Naive B cell (primary cell): Measurements from ENCODE around the gene CUL4B. TPM values are rescaled to one million over a fixed set of nuclear protein-coding genes. Genes with fewer than 3 reads are reported as not detected.

Source experiments
- ATAC-seq, 2 donors: fragments of 150-1000 bp; cut with Tn5 transposase; 2 replicates each; pipeline ENCODE4 v1.10.0; 2021; ENCODE audit warnings: low read depth in 2 of 2, mild to moderate bottlenecking in 2 of 2, moderate library complexity in 2 of 2
- DNase-seq: peaks from one replicate; pipeline ENCODE4 v3.0.0; 2022
- H3K27ac Mint-ChIP-seq, 6 donors: one replicate each; pipeline ENCODE4 v1.8.0; 2020 to 2022; ENCODE audit warnings: mild to moderate bottlenecking in 6 of 6, mixed read lengths in 6 of 6, moderate library complexity in 5 of 6, inconsistent platforms in 2 of 6
- H3K27me3 Mint-ChIP-seq, 3 donors: one replicate each; pipeline ENCODE4 v1.8.0; 2021 to 2022; ENCODE audit warnings: mixed read lengths in 3 of 3, mild to moderate bottlenecking in 1 of 3
- H3K36me3 Mint-ChIP-seq, 2 donors: one replicate each; pipeline ENCODE4 v1.8.0; 2020 to 2022; ENCODE audit warnings: mixed read lengths in 2 of 2, inconsistent platforms in 1 of 2, mild to moderate bottlenecking in 1 of 2
- H3K4me1 Mint-ChIP-seq, 3 donors: one replicate each; pipeline ENCODE4 v1.8.0; 2020 to 2022; ENCODE audit warnings: mixed read lengths in 3 of 3, inconsistent platforms in 1 of 3, mild to moderate bottlenecking in 1 of 3, moderate library complexity in 1 of 3
- H3K4me3 Mint-ChIP-seq, 8 donors: one replicate each; pipeline ENCODE4 v1.8.0; 2020 to 2022; ENCODE audit warnings: mild to moderate bottlenecking in 8 of 8, mixed read lengths in 8 of 8, moderate library complexity in 8 of 8, inconsistent platforms in 2 of 8
- H3K9me3 Mint-ChIP-seq, 7 donors: one replicate each; pipeline ENCODE4 v1.8.0; 2020 to 2022; ENCODE audit warnings: mixed read lengths in 7 of 7, mild to moderate bottlenecking in 5 of 7, inconsistent platforms in 2 of 7, moderate library complexity in 1 of 7
- polyA plus RNA-seq, 6 donors: library from polyadenylated mRNA; unstranded; fragments of 300-500 nt; fragmentation: Illumina TruSeq; gene quantifications; one replicate each; pipeline ENCODE4 v1.2.3, GENCODE V29; 2021; ENCODE audit warnings: low read depth in 6 of 6

Gene CUL4B
- polyA plus RNA-seq, 6 donors from 2014 or later = 20.5 to 26.3 (median 21.9) TPM

- peak overlapping the region; percentile 93 to 100 (median 97) for H3K4me3 Mint-ChIP-seq
- H3K27me3 Mint-ChIP-seq = no peaks in the 10 kb centered on the region
- no peak for ATAC-seq
- H3K4me1 Mint-ChIP-seq = peaks cover 6 to 15% (median 11%) of the 10 kb centered on the region in 3 donors
- peaks cover 0 to 3% (median 0%) of the 10 kb centered on the region in 7 donors for H3K9me3 Mint-ChIP-seq
- peaks cover 0 to 9% of the 10 kb centered on the region in 2 donors for H3K36me3 Mint-ChIP-seq
- DNase-seq = no peak
- H3K27ac Mint-ChIP-seq = peak overlapping the region; percentile 95 to 99 (median 98)
Observed at GRCh38 chrX:120561634-120562568, 1.1 kb upstream of the CUL4B start.

- peak overlapping the region; percentile 93 to 100 (median 97) for H3K4me3 Mint-ChIP-seq
- H3K27ac Mint-ChIP-seq = peak overlapping the region; percentile 95 to 99 (median 97)
- no peaks in the 10 kb centered on the region for H3K27me3 Mint-ChIP-seq
- peaks cover 6 to 15% (median 11%) of the 10 kb centered on the region in 3 donors for H3K4me1 Mint-ChIP-seq
- peaks cover 0 to 3% (median 0%) of the 10 kb centered on the region in 7 donors for H3K9me3 Mint-ChIP-seq
- DNase-seq (peak; percentile 24), ATAC-seq (peak; percentile 20 to 25)
- peaks cover 0 to 9% of the 10 kb centered on the region in 2 donors for H3K36me3 Mint-ChIP-seq
Observed at GRCh38 chrX:120560405-120560841, 339 bp downstream of the CUL4B start.

GRCh38 chrX:120559804-120560203 lies 958 bp downstream of the CUL4B start:
- no peaks in the 10 kb centered on the region for H3K27me3 Mint-ChIP-seq
- peak overlapping the region; percentile 95 to 99 (median 97) for H3K27ac Mint-ChIP-seq
- DNase-seq = peak; percentile 3
- peak overlapping the region; percentile 93 to 100 (median 97) for H3K4me3 Mint-ChIP-seq
- no peak for ATAC-seq
- H3K36me3 Mint-ChIP-seq = peaks cover 0 to 9% of the 10 kb centered on the region in 2 donors
- H3K9me3 Mint-ChIP-seq = peaks cover 0 to 3% (median 0%) of the 10 kb centered on the region in 7 donors
- H3K4me1 Mint-ChIP-seq = peaks cover 6 to 15% (median 11%) of the 10 kb centered on the region in 3 donors

- peak overlapping the region in 1 of 6 donors; percentile 60 for H3K27ac Mint-ChIP-seq
- DNase-seq = no peak
- H3K4me1 Mint-ChIP-seq = peaks cover 0 to 6% (median 4%) of the 10 kb centered on the region in 3 donors
- no peak for ATAC-seq
- H3K4me3 Mint-ChIP-seq = no peak overlapping the region
- H3K27me3 Mint-ChIP-seq = no peaks in the 10 kb centered on the region
- H3K36me3 Mint-ChIP-seq = peaks cover 0 to 9% of the 10 kb centered on the region in 2 donors
- peaks cover 0 to 3% (median 0%) of the 10 kb centered on the region in 7 donors for H3K9me3 Mint-ChIP-seq
Observed at GRCh38 chrX:120556251-120556650, 4.5 kb downstream of the CUL4B start.

GRCh38 chrX:120549483-120550452 lies 11.0 kb downstream of the CUL4B start:
- peaks cover 0 to 2% (median 0%) of the 10 kb centered on the region in 7 donors for H3K9me3 Mint-ChIP-seq
- DNase-seq (no peak), ATAC-seq (no peak)
- H3K27ac Mint-ChIP-seq = peak overlapping the region in 2 of 6 donors; percentile 33 to 77
- no peaks in the 10 kb centered on the region for H3K4me1 Mint-ChIP-seq
- no peak overlapping the region for H3K4me3 Mint-ChIP-seq
- H3K27me3 Mint-ChIP-seq = no peaks in the 10 kb centered on the region
- H3K36me3 Mint-ChIP-seq = peaks cover 4 to 7% of the 10 kb centered on the region in 2 donors

GRCh38 chrX:120536061-120536460 lies 24.7 kb downstream of the CUL4B start:
- Mint-ChIP-seq H3K9me3 (no peaks in the 10 kb centered on the region), H3K27me3 (no peaks in the 10 kb centered on the region), H3K4me1 (peaks cover 17 to 25% (median 21%) of the 10 kb centered on the region in 3 donors), H3K36me3 (peaks cover 13% of the 10 kb centered on the region in 2 donors), H3K27ac (peak overlapping the region in 5 of 6 donors; percentile 15 to 89 (median 71)), H3K4me3 (peak overlapping the region in 5 of 8 donors; percentile 5 to 58 (median 31))
- peak; percentile 46 for DNase-seq
- ATAC-seq = peak; percentile 99

GRCh38 chrX:120534413-120535205 lies 26.2 kb downstream of the CUL4B start:
- Mint-ChIP-seq H3K4me1 (peaks cover 17 to 25% (median 21%) of the 10 kb centered on the region in 3 donors), H3K36me3 (peaks cover 13% of the 10 kb centered on the region in 2 donors), H3K9me3 (no peaks in the 10 kb centered on the region), H3K4me3 (no peak overlapping the region), H3K27me3 (no peaks in the 10 kb centered on the region), H3K27ac (peak overlapping the region in 4 of 6 donors; percentile 30 to 78 (median 60))
- no peak for ATAC-seq
- no peak for DNase-seq

- ATAC-seq (no peak), DNase-seq (no peak)
- Mint-ChIP-seq H3K4me1 (peaks cover 0 to 5% (median 4%) of the 10 kb centered on the region in 3 donors), H3K36me3 (peaks cover 0 to 7% of the 10 kb centered on the region in 2 donors), H3K27me3 (no peaks in the 10 kb centered on the region), H3K4me3 (no peak overlapping the region), H3K9me3 (peaks cover 0 to 13% (median 0%) of the 10 kb centered on the region in 7 donors), H3K27ac (peak overlapping the region in 2 of 6 donors; percentile 6 to 63)
Observed at GRCh38 chrX:120522820-120523219, 37.9 kb downstream of the CUL4B start.

GRCh38 chrX:120517936-120518335 lies 42.8 kb downstream of the CUL4B start:
- Mint-ChIP-seq H3K27ac (peak overlapping the region in 3 of 6 donors; percentile 26 to 70 (median 69)), H3K9me3 (peaks cover 0 to 13% (median 2%) of the 10 kb centered on the region in 7 donors), H3K27me3 (peaks cover 0 to 8% (median 0%) of the 10 kb centered on the region in 3 donors), H3K36me3 (peaks cover 0 to 7% of the 10 kb centered on the region in 2 donors), H3K4me3 (peak overlapping the region in 1 of 8 donors; percentile 56), H3K4me1 (peaks cover 4 to 8% (median 5%) of the 10 kb centered on the region in 3 donors)
- ATAC-seq (no peak), DNase-seq (no peak)

- Mint-ChIP-seq H3K4me1 (peaks cover 0 to 6% (median 4%) of the 10 kb centered on the region in 3 donors), H3K36me3 (peaks cover 0 to 5% of the 10 kb centered on the region in 2 donors), H3K27ac (peak overlapping the region in 3 of 6 donors; percentile 3 to 57 (median 33)), H3K9me3 (peaks cover 0 to 3% (median 0%) of the 10 kb centered on the region in 7 donors), H3K4me3 (no peak overlapping the region), H3K27me3 (peaks cover 0 to 8% (median 0%) of the 10 kb centered on the region in 3 donors)
- DNase-seq (no peak), ATAC-seq (no peak)
Observed at GRCh38 chrX:120514236-120514635, 46.5 kb downstream of the CUL4B start.

GRCh38 chrX:120512627-120513026 lies 48.1 kb downstream of the CUL4B start:
- no peak for DNase-seq
- H3K27ac Mint-ChIP-seq = no peak overlapping the region
- no peak for ATAC-seq
- peaks cover 0 to 3% (median 0%) of the 10 kb centered on the region in 7 donors for H3K9me3 Mint-ChIP-seq
- no peak overlapping the region for H3K4me3 Mint-ChIP-seq
- H3K27me3 Mint-ChIP-seq = peaks cover 0 to 8% (median 0%) of the 10 kb centered on the region in 3 donors
- H3K36me3 Mint-ChIP-seq = peaks cover 0 to under 1% of the 10 kb centered on the region in 2 donors
- peaks cover 0 to 6% (median 4%) of the 10 kb centered on the region in 3 donors for H3K4me1 Mint-ChIP-seq

- DNase-seq (no peak), ATAC-seq (no peak)
- Mint-ChIP-seq H3K36me3 (no peaks in the 10 kb centered on the region), H3K27me3 (peaks cover 0 to 8% (median 0%) of the 10 kb centered on the region in 3 donors), H3K4me1 (peaks cover 0 to 6% (median 4%) of the 10 kb centered on the region in 3 donors), H3K27ac (peak overlapping the region in 1 of 6 donors; percentile 86), H3K4me3 (no peak overlapping the region), H3K9me3 (peaks cover 0 to 2% (median 0%) of the 10 kb centered on the region in 7 donors)
Observed at GRCh38 chrX:120512222-120512621, 48.5 kb downstream of the CUL4B start.
